Right lobe of liver (tissue), 4 donors: Measurements from ENCODE around the gene WDFY2.

Source experiments
- CTCF ChIP-seq, 4 donors: fragments of 200-600 bp in 3 of 4; fragments of 450-650 bp in 1 of 4; IDR thresholded peaks; one replicate each; pipeline versions ENCODE4 v1.5.1 to v1.8.0; 2016 to 2022; ENCODE audit warnings: antibody characterized with exemption in 4 of 4, mild to moderate bottlenecking in 2 of 4
- POLR2A ChIP-seq: fragments of 450-650 bp; IDR thresholded peaks from one replicate; pipeline ENCODE4 v1.6.1; 2017; ENCODE audit warnings: antibody characterized with exemption, mild to moderate bottlenecking
- donor health status: DM: no; HTN: no; CAD: no.
- donor health status: DM: no; HTN: no; CAD: no.
- donor health status: DM: no; HTN: yes; CAD: no.

- no peak for TF ChIP-seq POLR2A
- TF ChIP-seq CTCF (IDR thresholded peaks at IDR 0.05): no peak
These were observed 10.2 kb downstream of the WDFY2 start for GRCh38 chr13:51594432-51594831.
